ENCODE results near the gene ATF6.

DNA sequence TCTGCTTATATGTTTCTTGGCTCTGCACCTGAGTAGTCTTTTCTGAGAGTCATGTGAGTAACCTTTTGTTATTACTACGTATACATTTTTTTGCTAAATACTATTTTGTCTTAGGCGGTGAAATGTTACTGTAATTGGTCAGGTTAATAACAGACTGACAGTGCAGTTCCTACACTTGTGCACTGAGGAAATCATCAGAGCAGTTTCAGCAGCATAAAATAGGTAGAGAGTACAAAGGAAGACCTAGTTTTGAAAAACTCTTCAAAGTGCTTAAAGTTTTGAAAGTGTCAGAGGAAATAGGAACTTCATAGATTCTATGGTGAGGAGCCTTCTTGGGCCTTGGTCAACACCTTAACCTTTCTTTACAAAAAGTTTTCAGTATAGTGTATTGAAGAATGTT is 11.1 kb downstream of the ATF6 start:
- TF ChIP-seq, protein P1, sequence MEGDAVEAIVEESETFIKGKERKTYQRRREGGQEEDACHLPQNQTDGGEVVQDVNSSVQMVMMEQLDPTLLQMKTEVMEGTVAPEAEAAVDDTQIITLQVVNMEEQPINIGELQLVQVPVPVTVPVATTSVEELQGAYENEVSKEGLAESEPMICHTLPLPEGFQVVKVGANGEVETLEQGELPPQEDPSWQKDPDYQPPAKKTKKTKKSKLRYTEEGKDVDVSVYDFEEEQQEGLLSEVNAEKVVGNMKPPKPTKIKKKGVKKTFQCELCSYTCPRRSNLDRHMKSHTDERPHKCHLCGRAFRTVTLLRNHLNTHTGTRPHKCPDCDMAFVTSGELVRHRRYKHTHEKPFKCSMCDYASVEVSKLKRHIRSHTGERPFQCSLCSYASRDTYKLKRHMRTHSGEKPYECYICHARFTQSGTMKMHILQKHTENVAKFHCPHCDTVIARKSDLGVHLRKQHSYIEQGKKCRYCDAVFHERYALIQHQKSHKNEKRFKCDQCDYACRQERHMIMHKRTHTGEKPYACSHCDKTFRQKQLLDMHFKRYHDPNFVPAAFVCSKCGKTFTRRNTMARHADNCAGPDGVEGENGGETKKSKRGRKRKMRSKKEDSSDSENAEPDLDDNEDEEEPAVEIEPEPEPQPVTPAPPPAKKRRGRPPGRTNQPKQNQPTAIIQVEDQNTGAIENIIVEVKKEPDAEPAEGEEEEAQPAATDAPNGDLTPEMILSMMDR (IDR thresholded peaks at IDR 0.05), result no peak
- TF ChIP-seq, protein P2, sequence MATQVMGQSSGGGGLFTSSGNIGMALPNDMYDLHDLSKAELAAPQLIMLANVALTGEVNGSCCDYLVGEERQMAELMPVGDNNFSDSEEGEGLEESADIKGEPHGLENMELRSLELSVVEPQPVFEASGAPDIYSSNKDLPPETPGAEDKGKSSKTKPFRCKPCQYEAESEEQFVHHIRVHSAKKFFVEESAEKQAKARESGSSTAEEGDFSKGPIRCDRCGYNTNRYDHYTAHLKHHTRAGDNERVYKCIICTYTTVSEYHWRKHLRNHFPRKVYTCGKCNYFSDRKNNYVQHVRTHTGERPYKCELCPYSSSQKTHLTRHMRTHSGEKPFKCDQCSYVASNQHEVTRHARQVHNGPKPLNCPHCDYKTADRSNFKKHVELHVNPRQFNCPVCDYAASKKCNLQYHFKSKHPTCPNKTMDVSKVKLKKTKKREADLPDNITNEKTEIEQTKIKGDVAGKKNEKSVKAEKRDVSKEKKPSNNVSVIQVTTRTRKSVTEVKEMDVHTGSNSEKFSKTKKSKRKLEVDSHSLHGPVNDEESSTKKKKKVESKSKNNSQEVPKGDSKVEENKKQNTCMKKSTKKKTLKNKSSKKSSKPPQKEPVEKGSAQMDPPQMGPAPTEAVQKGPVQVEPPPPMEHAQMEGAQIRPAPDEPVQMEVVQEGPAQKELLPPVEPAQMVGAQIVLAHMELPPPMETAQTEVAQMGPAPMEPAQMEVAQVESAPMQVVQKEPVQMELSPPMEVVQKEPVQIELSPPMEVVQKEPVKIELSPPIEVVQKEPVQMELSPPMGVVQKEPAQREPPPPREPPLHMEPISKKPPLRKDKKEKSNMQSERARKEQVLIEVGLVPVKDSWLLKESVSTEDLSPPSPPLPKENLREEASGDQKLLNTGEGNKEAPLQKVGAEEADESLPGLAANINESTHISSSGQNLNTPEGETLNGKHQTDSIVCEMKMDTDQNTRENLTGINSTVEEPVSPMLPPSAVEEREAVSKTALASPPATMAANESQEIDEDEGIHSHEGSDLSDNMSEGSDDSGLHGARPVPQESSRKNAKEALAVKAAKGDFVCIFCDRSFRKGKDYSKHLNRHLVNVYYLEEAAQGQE (IDR thresholded peaks at IDR 0.05; ENCODE audit: insufficient read depth in 1 of 2, low read depth in 2 of 2, low read length in 1 of 2), result no peak
- no peak for TF ChIP-seq POLR2AphosphoS5 (IDR thresholded peaks at IDR 0.05; ENCODE audit: low read depth, low read length)
- TF ChIP-seq SIN3A (IDR thresholded peaks at IDR 0.05; ENCODE audit: borderline replicate concordance, insufficient read depth, low read depth, low read length), result no peak

All from Panc1 (cell line).